Breast epithelium (tissue), 3 donors: ENCODE measurements around the gene RNLS.

Source experiments
- POLR2A ChIP-seq: fragments of 450-650 bp; IDR thresholded peaks from one replicate; pipeline ENCODE4 v1.6.1; 2016; ENCODE audit warnings: antibody characterized with exemption, mild to moderate bottlenecking, moderate library complexity
- POLR2AphosphoS5 ChIP-seq, 3 donors: sonication (generic); formaldehyde crosslinking; IDR thresholded peaks; one replicate each; pipeline ENCODE4 v1.6.1; 2017; ENCODE audit warnings: antibody characterized with exemption in 3 of 3
- TF ChIP-seq, protein P1 (sequence below), 3 donors: fragments of 450-650 bp; IDR thresholded peaks; one replicate each; pipeline ENCODE4 v1.5.1; 2016 to 2017; ENCODE audit warnings: antibody characterized with exemption in 3 of 3, mild to moderate bottlenecking in 3 of 3, moderate library complexity in 3 of 3

DNA sequence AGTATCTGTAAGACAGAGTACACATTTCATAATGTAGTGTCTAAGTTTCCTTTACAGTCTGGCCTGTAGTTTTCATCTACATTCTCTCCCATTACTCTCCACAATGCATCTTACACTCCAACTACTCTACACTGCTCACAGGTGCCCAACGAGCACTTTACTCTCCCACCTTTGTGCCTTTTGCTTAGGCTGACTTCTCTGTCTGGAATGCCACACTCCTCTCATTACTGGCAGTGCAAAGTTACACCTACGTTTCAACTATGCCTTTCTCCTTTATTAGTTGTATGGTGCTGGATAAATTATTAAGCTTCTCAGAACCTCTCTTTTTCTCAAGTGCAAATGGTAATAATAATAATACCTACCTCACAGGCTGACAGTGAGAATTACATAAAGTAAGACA, 70.5 kb downstream of the RNLS start:
- TF ChIP-seq, protein P1, sequence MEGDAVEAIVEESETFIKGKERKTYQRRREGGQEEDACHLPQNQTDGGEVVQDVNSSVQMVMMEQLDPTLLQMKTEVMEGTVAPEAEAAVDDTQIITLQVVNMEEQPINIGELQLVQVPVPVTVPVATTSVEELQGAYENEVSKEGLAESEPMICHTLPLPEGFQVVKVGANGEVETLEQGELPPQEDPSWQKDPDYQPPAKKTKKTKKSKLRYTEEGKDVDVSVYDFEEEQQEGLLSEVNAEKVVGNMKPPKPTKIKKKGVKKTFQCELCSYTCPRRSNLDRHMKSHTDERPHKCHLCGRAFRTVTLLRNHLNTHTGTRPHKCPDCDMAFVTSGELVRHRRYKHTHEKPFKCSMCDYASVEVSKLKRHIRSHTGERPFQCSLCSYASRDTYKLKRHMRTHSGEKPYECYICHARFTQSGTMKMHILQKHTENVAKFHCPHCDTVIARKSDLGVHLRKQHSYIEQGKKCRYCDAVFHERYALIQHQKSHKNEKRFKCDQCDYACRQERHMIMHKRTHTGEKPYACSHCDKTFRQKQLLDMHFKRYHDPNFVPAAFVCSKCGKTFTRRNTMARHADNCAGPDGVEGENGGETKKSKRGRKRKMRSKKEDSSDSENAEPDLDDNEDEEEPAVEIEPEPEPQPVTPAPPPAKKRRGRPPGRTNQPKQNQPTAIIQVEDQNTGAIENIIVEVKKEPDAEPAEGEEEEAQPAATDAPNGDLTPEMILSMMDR (IDR thresholded peaks at IDR 0.05), result no peak
- TF ChIP-seq POLR2AphosphoS5 (IDR thresholded peaks at IDR 0.05) (no peak), POLR2A (no peak)
